Mesenteric fat pad (tissue), 1 donor: ENCODE data around the gene RPL19. TPM values are rescaled to one million over a fixed set of nuclear protein-coding genes. Genes with fewer than 3 reads are reported as not detected.
A peak's percentile ranks its signal among the peaks of the same experiment; 100 is the strongest.

Experiments used
- DNase-seq: peaks from one replicate; pipeline ENCODE4 v3.0.0-alpha.2; 2020; ENCODE audit warnings: low spot score
- total RNA-seq: library from RNA; stranded (reverse); fragmentation: NEBNext Ultra II Directional; extraction: Animal tissue kit (Norgen Biotek cat#: 25700); gene quantifications from one replicate; pipeline ENCODE4 v1.2.1, GENCODE V29; 2021
- donor health status: DM: yes; HTN: yes; CAD: no.

The RPL19 gene
- total RNA-seq, 1 donor from 2014 or later: 1,346 TPM

- DNase-seq: peak; percentile 74
Measured at GRCh38 chr17:39244016-39244599, 44.0 kb downstream of the RPL19 start.

- DNase-seq: peak; percentile 93
Measured at GRCh38 chr17:39244600-39245570, 44.8 kb downstream of the RPL19 start.

DNA sequence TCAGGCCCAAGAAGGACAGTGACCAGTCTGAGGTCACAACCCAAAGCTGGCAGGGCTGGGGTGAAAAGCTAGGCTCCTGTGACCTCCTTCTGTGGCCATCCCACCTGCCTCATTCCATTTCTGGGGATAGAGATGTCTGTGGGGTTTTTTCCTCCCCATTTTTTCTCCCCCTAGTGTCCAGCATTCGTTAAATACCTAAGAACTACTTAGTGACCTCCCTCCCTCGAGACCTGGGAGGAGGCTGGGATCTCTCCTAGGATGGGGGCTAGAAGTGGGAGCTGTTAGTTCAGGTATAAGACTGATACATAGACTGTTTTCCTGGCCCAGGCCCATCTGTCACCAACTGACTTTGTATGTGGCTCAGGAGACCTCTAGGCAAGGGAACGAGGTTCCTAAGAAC, 46.2 kb downstream of the RPL19 start:
- peak; percentile 35 for DNase-seq

GRCh38 chr17:39250076-39250475, 50.0 kb downstream of the RPL19 start:
- DNase-seq: peak; percentile 35

- no peak for DNase-seq
Measured at GRCh38 chr17:39251997-39252396, 51.9 kb downstream of the RPL19 start.

DNA sequence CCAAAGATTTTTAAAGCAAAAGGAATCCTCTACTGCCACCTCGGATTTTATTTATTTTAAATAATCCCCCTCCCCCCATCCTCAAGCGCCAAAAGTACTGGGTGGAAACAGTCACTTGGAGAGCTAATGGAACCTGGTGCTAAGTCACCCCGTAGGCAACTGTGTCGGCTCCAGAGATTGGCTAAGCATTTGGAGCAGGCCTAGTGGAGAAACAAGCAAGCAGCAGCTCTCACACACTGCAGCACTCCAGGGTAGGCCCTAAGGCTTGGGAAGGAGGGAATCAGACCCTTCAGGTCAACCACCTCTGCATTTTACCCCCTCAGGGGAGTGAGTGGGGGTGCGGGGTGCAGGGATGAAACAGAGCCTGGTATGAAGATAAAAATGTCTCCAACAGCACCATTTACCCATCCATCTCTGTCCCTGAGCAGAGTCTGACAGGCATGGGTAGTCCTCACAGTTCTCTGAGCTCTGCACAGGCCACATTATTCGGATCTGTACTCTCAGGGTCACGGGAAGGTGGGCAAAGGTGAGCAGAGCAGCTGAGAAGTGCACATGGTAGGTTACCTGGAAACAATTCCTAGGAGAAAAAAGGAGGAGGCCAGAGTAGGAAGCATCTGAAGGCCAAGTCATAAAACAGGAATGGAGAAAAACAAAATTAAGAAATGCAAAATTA, 52.8 kb downstream of the RPL19 start:
- DNase-seq: peak; percentile 73

Other genes starting within 250 kb of the RPL19 start
- not detected for gene FBXO47, start 232.9 kb upstream of the RPL19 start, total RNA-seq
- 6.3 TPM for gene PLXDC1, start 48.6 kb upstream of the RPL19 start, total RNA-seq
- gene ARL5C, start 34.1 kb upstream of the RPL19 start, total RNA-seq: not detected
- gene CACNB1, start 2.6 kb upstream of the RPL19 start, total RNA-seq: 5.1 TPM
- 0.16 TPM for gene STAC2, start 25.7 kb downstream of the RPL19 start, total RNA-seq
- gene FBXL20, start 201.3 kb downstream of the RPL19 start, total RNA-seq: 17.4 TPM